ENCODE data around the gene TSPEAR.
"Not testable (repeated sequence)": the region's sequence is repeated elsewhere in the genome, so short reads cannot be mapped to it uniquely, and the experiment has no call there.

Gene TSPEAR

DNA sequence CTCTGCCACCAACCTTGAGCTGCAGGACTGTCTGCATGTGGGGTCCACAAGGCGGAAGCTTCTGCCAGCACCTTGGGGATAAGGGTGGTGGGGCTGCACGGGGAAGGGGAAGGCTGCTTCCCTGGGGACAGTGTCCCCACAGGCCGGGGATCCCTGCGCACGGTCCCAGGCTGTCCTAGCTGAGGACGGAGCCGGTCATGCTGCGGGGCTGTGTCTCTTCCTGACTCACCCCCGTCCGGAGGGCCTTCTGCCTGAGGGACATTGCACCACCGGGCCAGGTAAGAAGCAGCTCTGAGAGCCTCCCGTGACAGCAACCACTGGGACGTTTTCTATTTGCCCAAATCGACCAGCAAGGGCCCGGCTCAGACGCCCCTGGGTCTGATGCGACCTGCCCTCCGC lies 201.3 kb downstream of the TSPEAR start:
- Histone ChIP-seq H3K4me3 (ENCODE audit: low read length) (no peak overlapping the region; the same call in 1 of the 2 replicates), H3K9ac (ENCODE audit: low read depth, low read length) (no peak overlapping the region), H3K27me3 (ENCODE audit: insufficient read depth, low read length) (no peaks in the 10 kb centered on the region), H3K9me3 (ENCODE audit: insufficient read depth, low read depth, low read length) (no peaks in the 10 kb centered on the region), H3K4me1 (ENCODE audit: insufficient read depth, low read length) (peaks cover 3% of the 10 kb centered on the region; the same call in 1 of the 2 replicates), H3K36me3 (ENCODE audit: insufficient read depth, low read length) (no peaks in the 10 kb centered on the region), H3K27ac (ENCODE audit: low read depth, low read length) (no peak overlapping the region)
- WGBS, result 65% methylated on average over 18 of the region's 18 CpGs

GRCh38 chr21:44509539-44509938 lies 201.8 kb downstream of the TSPEAR start:
- Histone ChIP-seq H3K4me1 (ENCODE audit: insufficient read depth, low read length) (peaks cover 3% of the 10 kb centered on the region; the same call in 1 of the 2 replicates), H3K27me3 (ENCODE audit: insufficient read depth, low read length) (no peaks in the 10 kb centered on the region), H3K4me3 (ENCODE audit: low read length) (no peak overlapping the region), H3K9ac (ENCODE audit: low read depth, low read length) (no peak overlapping the region), H3K9me3 (ENCODE audit: insufficient read depth, low read depth, low read length) (no peaks in the 10 kb centered on the region), H3K27ac (ENCODE audit: low read depth, low read length) (no peak overlapping the region), H3K36me3 (ENCODE audit: insufficient read depth, low read length) (no peaks in the 10 kb centered on the region)
- WGBS, result 91% methylated on average over 12 of the region's 12 CpGs

DNA sequence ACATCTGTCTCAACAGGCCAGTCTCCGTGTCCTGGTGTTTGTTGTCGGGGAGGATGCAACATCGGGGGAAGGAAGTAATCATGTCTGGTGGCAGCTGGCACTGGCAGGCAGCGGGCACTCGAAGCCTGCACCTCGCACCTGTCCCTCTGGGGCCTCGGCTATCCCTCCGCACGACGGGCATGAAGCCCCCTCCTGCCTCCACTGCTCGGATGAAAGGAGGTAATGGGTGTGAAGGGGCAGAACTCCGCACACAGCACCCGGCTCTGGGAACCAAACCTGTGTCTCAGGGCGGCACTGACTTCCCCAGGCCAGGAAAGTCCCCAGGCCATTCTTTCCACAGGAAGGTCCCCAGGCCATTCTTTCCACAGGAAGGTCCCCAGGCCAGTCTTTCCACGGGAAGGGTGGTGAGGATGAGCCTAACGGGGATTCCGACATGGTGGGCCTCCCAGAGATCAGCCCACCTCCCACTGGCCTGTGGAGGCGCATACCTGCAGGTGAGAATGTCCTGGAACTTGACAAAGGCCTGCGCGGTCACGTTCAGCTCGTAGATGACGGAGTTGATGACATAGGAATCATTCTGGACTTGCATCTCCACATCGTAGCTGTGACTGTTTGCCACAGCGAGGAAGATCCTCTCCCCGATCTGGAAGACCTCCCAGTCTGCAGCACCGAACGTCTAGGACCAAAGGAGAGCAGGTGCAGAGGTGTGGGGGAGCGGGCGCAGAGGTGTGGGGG lies 202.5 kb downstream of the TSPEAR start:
- Histone ChIP-seq H3K27me3 (ENCODE audit: insufficient read depth, low read length) (no peaks in the 10 kb centered on the region), H3K4me3 (ENCODE audit: low read length) (no peak overlapping the region), H3K4me1 (ENCODE audit: insufficient read depth, low read length) (peaks cover 3% of the 10 kb centered on the region; the same call in 1 of the 2 replicates), H3K27ac (ENCODE audit: low read depth, low read length) (no peak overlapping the region), H3K9me3 (ENCODE audit: insufficient read depth, low read depth, low read length) (no peaks in the 10 kb centered on the region), H3K36me3 (ENCODE audit: insufficient read depth, low read length) (no peaks in the 10 kb centered on the region), H3K9ac (ENCODE audit: low read depth, low read length) (no peak overlapping the region)
- 94% methylated on average over 30 of the region's 30 CpGs for WGBS

GRCh38 chr21:44508426-44508710 lies 203.0 kb downstream of the TSPEAR start:
- peaks cover 3% of the 10 kb centered on the region; the same call in 1 of the 2 replicates for H3K4me1 ChIP-seq (ENCODE audit: insufficient read depth, low read length)
- no peaks in the 10 kb centered on the region for H3K27me3 ChIP-seq (ENCODE audit: insufficient read depth, low read length)
- H3K9me3 ChIP-seq (ENCODE audit: insufficient read depth, low read depth, low read length), result no peaks in the 10 kb centered on the region
- no peak overlapping the region for H3K9ac ChIP-seq (ENCODE audit: low read depth, low read length)
- H3K27ac ChIP-seq (ENCODE audit: low read depth, low read length), result no peak overlapping the region
- 96% methylated on average over 9 of the region's 9 CpGs for WGBS
- no peaks in the 10 kb centered on the region for H3K36me3 ChIP-seq (ENCODE audit: insufficient read depth, low read length)
- no peak overlapping the region for H3K4me3 ChIP-seq (ENCODE audit: low read length)

- Histone ChIP-seq H3K9ac (ENCODE audit: low read depth, low read length) (no peak overlapping the region), H3K36me3 (ENCODE audit: insufficient read depth, low read length) (no peaks in the 10 kb centered on the region), H3K4me1 (ENCODE audit: insufficient read depth, low read length) (peaks cover 3% of the 10 kb centered on the region; the same call in 1 of the 2 replicates), H3K27ac (ENCODE audit: low read depth, low read length) (no peak overlapping the region), H3K27me3 (ENCODE audit: insufficient read depth, low read length) (no peaks in the 10 kb centered on the region), H3K9me3 (ENCODE audit: insufficient read depth, low read depth, low read length) (no peaks in the 10 kb centered on the region), H3K4me3 (ENCODE audit: low read length) (no peak overlapping the region)
- 94% methylated on average over 24 of the region's 26 CpGs for WGBS
These were observed 203.5 kb downstream of the TSPEAR start for GRCh38 chr21:44507673-44508425.

DNA sequence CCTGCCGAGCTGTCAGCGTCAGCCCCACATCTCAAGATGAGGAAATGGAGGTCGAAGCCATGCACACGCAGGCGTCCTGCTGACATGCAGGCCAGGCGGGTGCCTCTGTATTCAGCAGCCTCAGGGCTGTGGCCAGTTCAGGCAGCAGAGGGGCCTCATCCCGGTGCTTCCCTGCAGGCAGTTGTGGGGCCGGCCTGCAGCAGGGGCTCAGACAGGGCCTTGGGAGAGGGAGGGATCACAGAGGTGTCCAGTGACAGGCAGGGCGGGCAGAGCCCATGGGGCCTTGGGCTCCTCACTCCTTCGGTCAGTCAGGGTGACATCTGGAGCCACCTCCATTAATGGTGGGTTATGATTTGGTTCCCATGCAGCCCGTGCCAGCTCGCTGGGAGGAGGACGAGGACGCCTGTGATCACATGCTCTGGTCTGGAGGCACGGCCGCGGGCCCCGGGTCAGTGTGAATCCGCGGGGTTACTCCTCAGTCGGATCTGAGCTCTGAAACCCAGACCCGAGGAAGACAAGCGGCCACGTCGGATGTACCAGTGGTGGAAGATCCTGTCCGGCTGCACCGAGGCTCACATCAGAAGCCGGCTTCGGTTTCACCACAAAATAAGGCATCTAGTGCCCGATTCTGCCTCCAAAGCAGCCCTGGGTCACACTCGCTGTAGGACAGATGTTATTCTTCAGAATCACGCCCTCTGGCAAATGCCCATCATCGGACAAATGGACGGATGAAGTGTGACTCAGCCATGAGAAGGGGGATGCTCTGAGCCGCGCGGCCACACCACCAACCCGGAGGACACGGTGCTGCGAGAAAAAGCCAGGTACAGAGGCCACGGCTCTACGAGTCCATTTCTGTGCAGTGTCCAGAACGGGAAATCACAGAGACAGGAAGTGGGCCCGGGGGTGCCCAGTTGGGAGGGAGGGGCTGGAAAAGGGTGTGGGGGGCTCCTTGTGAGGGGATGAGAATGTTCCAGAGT lies 204.8 kb downstream of the TSPEAR start:
- H3K4me1 ChIP-seq (ENCODE audit: insufficient read depth, low read length), result peaks cover 3% of the 10 kb centered on the region; the same call in 1 of the 2 replicates
- 91% methylated on average over 44 of the region's 44 CpGs for WGBS
- no peak overlapping the region for H3K9ac ChIP-seq (ENCODE audit: low read depth, low read length)

GRCh38 chr21:44505673-44506278 lies 205.6 kb downstream of the TSPEAR start:
- Histone ChIP-seq H3K4me3 (ENCODE audit: low read length) (no peak overlapping the region), H3K9me3 (ENCODE audit: insufficient read depth, low read depth, low read length) (no peaks in the 10 kb centered on the region), H3K27me3 (ENCODE audit: insufficient read depth, low read length) (no peaks in the 10 kb centered on the region), H3K27ac (ENCODE audit: low read depth, low read length) (no peak overlapping the region), H3K36me3 (ENCODE audit: insufficient read depth, low read length) (no peaks in the 10 kb centered on the region), H3K4me1 (ENCODE audit: insufficient read depth, low read length) (no peaks in the 10 kb centered on the region; the same call in 1 of the 2 replicates), H3K9ac (ENCODE audit: low read depth, low read length) (no peak overlapping the region)
- WGBS, result 92% methylated on average over 16 of the region's 16 CpGs

More for the DNA sequence above, 204.8 kb downstream of the TSPEAR start:
- Histone ChIP-seq H3K27ac (ENCODE audit: low read depth, low read length) (no peak overlapping the region), H3K36me3 (ENCODE audit: insufficient read depth, low read length) (no peaks in the 10 kb centered on the region), H3K4me3 (ENCODE audit: low read length) (no peak overlapping the region), H3K9me3 (ENCODE audit: insufficient read depth, low read depth, low read length) (no peaks in the 10 kb centered on the region), H3K27me3 (ENCODE audit: insufficient read depth, low read length) (no peaks in the 10 kb centered on the region)

DNA sequence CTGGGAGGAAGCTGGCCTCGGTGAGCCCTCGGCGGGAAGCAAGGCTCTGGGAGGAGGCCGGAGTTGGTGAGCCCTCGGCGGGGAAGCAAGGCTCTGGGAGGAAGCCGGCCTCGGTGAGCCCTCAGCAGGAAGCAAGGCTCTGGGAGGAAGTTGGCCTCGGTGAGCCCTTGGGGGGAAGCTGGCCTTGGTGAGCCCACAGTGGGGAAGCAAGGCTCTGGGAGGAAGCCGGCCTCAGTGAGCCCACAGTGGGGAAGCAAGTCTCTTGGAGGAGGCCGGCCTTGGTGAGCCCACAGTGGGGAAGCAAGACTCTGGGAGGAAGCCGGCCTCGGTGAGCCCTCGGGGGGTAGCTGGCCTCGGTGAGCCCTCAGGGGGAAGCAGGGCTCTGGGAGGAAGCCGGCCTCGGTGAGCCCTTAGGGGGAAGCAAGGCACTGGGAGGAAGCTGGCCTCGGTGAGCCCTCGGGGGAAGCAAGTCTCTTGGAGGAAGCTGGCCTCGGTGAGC lies 207.4 kb downstream of the TSPEAR start:
- Histone ChIP-seq H3K27ac (ENCODE audit: low read depth, low read length) (no peak overlapping the region), H3K4me1 (ENCODE audit: insufficient read depth, low read length) (no peaks in the 10 kb centered on the region), H3K27me3 (ENCODE audit: insufficient read depth, low read length) (no peaks in the 10 kb centered on the region), H3K4me3 (ENCODE audit: low read length) (no peak overlapping the region), H3K9ac (ENCODE audit: low read depth, low read length) (no peak overlapping the region), H3K9me3 (ENCODE audit: insufficient read depth, low read depth, low read length) (no peaks in the 10 kb centered on the region), H3K36me3 (ENCODE audit: insufficient read depth, low read length) (no peaks in the 10 kb centered on the region)
- 90% methylated on average over 20 of the region's 20 CpGs for WGBS

GRCh38 chr21:44503006-44503889 lies 208.1 kb downstream of the TSPEAR start:
- H3K36me3 ChIP-seq (ENCODE audit: insufficient read depth, low read length); H3K9ac ChIP-seq (ENCODE audit: low read depth, low read length); H3K9me3 ChIP-seq (ENCODE audit: insufficient read depth, low read depth, low read length); H3K27ac ChIP-seq (ENCODE audit: low read depth, low read length); H3K27me3 ChIP-seq (ENCODE audit: insufficient read depth, low read length); H3K4me1 ChIP-seq (ENCODE audit: insufficient read depth, low read length); H3K4me3 ChIP-seq (ENCODE audit: low read length): not testable (repeated sequence)
- WGBS, result 87% methylated on average over 44 of the region's 44 CpGs

Data from HUES64 (cell line).